ENCODE measurements around the gene RBL2.
"Not testable (repeated sequence)": the region's sequence is repeated elsewhere in the genome, so short reads cannot be mapped to it uniquely, and the experiment has no call there.

The RBL2 gene

DNA sequence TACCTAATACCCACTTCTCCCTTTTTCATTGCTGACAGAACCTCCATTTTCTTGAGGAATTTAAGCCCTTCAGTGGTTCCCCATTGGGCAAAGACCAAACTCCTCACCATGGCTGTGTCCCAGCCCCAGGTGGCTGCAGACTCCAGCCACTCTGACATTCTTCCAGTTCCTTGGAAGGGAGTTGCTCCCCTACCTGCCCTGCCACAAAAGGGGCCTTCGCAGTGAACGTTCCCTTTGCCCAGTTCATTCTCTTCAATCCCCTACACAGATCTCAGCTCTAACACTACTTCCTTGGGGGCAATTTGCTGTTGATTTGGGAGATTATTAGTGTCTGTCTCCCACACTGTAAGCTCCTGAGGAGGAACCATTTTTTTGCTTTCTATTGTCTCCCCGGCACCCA lies 72.0 kb downstream of the RBL2 start:
- no peak for DNase-seq

DNA sequence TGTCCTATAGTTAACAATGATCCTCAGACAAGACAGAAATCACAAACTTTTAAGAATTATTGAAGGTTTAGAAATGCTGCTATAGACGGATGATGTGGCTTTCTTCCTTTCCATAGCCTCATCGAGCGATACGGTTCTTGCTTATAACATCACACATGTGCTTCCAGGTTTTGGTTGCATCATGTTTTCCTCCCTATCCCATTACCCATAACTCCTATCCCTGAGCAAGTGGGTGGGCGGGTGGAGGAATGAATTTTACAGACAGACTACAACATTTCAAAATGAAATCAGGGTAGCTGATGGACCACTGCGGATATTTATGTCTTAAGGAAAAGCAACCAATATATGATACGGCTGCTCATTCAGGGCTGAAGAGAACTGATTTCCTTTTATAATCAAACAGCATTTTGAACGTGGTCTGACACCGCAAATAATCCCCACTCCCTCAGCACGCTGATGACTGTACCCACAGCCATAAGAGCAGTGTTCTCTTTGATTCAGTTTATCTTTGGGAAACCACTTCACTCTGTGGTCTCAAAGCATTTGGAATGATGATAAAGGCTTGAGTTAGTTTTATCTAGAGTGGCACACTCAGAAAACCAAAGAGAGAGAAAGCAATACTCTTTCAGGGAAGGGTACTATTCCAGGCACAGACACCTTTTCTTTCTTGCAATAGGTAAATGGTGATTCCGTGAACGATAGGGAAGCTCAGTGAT lies 73.4 kb downstream of the RBL2 start:
- DNase-seq, result no peak

DNA sequence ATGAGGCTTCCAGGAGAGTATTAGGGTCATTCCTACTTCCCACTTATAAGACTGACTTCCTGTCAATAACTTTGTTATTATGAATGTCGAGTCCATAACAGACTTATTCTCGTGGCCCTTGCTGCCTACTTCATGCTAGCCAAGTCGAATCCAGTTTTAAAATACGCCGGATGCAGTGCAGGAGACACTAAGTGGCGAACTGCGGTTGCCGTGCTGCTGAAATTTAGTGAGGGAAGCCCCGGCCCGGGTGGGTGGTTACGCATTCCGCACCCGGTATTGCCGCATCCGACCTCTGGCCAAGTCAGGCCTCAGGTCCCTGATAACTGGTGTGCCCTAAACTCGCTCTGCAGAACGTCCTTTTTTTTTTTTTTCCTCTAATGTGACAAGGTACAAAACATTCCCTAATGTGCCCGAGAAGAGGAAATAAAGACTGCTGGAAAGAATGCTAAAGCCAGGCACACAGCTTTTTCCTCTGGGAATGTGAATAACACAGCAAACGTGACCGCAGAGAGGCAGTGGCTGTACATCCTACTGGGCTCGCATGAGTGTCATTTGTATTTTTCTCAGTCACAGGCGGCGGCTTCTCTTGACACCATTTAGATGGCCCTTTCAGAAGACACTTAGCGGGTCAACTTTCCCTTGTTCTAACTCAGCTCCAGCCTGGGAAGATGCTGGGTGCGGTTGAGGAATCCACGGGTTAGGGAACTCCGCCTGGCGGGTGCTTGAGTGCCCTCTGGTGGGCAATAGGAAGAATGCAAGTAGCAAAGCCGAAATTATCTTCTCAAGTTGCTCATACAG lies 75.8 kb downstream of the RBL2 start:
- DNase-seq, result no peak

DNA sequence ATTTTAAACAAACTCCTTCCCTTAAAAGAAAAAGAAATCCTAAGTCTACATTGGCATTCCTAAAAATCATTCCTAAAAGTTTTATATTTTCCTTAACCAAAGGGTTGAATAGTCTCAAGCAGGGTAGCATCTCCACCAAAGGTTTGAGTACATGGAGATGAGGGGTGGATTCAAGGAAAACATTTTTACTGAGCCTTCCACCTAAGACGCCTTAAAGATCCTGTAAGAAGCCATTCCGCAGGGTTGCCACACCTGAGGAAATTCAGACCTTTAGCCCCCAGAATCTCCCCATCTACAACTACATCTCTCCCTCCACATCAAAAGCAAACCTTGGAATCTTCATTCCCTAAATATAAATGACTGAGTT lies 76.4 kb downstream of the RBL2 start:
- no peak for DNase-seq

DNA sequence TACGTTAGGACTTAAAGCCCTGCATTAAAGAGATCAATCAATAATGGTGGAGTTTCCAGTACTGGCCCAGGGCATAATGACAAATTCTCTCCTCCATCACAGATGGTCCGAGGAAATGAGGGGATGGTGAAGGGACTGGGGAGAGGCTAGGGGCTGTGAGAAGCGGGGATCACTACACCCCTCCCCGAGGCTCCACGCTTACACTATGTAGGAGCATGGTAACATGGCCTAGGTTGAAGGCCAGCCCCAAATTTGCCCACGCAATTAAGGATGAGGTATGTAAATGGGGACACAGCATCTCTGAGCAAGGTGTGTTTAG lies 76.8 kb downstream of the RBL2 start:
- no peak for DNase-seq

DNA sequence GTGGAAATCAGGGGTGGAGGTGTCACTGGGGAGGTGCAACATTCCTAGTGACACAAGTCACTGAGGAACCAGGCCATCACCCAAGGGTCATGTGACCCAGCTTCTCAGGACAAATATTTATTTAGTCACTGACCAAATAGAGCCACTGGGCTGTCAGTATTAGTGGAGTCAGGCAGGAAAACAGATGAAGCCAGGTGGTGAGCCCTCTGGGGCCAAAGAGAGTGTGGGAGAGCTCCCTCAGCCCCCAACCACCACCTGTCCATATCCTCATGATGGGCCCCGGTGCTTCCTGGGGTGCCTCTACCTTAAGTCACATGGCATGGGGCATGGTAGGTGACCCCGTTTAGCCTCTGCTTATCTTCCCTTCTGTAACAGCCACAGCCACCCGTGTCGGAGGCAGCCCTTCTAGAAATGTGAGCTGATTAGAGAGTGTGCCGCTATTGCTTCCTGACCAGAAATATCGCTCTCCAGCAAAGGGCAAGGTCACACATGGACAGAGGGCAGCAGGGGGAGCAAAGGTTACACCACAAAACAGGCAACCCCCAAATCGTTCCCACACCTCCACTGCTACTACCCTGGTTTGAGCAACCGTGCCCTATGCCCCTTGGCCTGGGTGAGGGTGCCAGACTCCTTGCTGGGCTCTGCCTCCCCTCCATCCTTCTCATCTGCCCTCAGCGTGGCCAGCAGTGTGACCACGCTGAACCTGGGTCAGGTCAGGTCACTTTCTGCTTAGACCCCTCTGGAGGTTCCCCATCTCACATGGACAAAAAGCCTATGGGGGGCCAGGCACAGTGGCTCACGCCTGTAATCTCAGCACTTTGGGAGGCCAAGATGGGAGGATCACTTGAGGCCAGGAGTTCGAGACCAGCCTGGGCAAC lies 77.4 kb downstream of the RBL2 start:
- no peak for DNase-seq

DNA sequence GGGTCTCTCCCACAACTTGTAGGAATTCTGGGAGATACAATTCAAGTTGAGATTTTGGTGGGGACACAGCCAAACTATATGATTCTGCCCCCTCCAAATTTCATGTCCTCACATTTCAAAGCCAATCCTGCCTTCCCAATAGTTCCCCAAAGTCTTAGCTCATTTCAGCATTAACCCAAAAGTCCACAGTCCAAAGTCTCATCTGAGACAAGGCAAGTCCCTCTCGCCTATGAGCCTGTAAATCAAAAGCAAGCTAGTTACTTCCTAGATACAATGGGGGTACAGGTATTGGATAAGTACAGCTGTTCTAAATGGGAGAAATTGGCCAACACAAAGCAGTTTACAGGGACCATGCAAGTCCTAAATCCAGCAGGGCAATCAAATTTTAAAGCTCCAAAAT lies 78.5 kb downstream of the RBL2 start:
- DNase-seq, result not testable (repeated sequence)

DNA sequence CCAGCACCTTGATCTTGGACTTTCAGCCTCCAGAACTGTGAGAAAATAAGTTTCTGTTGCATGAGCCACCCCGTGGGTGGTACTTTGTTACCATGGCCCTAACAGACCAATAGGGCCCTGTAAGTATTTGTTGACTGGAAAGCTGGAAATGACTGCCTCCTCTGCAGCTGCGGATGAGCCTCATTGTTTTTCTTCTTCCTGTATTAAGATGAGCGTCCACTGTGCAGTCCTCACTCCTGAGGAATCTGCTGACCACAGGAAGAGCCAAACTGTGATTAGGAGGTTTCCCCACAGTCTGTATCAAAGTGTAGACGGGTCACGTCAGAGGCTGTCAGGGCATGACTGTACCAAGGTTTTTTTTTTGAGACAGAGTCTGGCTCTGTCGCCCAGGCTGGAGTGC lies 81.0 kb downstream of the RBL2 start:
- no peak for DNase-seq

DNA sequence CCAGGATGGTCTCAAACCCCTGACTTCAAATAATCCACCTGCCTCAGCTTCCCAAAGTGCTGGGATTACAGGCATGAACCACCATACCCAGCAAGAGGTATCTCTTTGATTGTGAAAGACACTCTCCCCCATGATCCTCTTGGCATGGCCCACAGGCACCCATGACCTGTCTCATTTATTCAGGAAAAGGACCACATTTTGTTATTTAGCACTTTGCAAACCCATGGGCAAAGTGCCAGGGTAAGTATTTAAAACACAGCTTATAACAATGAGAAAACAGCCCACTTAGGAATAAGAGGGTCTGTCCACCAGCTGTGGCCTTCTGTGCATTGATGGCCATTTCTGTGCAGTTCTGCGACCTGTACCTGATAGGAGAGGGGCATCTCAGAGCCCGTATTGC lies 81.5 kb downstream of the RBL2 start:
- no peak for DNase-seq

DNA sequence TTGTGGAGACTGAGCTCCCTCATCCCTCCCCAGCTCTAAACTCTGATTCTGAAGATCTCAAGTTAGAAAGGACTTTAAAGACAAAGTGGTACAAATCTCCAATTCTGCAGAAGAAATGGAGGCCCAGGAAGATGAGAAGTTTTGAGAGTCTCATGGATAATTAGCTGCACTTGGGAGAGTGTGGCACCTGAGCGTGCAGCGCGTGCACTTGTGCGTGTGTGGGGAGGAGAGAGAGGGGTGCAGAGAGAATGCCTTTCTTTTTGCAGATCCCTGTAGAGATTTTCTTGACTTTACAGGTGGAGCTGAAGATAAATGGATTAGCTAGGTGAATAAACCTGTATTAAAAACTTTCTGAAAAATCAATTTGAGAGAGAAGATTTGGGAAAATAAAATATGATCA lies 83.6 kb downstream of the RBL2 start:
- no peak for DNase-seq

DNA sequence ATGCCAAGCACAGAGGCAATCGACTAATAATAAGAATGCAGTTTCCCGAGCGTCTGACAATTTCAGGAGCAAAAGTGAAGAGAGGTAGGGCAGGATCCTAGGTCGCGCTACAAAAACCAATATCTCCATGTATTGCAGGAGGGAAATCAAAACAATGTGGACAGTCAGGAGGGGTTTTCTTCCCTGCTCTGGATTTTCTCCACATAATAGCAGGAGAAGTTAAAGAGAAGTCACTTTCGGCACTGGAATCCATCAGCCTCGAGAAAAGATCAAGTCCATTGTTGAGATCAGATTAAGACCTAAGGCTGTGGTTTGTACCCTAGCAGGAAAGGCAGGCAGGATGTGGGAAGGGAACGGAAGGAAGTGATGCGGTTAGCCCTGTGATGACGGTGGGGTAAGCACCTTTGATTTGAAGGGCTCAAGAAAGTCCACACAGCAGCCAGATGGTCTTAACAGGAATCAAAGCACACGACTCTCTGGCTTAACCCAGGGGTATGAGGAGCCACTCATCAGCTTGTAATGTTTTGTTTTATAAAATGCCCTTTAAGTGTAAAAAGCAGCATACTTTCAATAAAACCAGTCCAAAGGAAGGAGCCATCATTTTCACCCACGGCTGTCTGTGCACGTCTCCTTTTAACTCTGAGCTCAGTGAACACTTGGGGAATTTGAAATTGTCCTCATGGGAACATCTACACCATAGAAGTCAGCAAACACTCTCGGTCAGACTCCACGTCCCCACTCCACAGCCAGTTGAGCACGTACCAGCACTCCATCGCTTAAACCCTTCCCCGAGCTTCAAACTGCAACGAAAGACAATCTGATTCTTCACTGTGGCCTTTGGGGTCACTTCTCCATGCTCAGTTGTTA lies 84.5 kb downstream of the RBL2 start:
- no peak for DNase-seq

DNA sequence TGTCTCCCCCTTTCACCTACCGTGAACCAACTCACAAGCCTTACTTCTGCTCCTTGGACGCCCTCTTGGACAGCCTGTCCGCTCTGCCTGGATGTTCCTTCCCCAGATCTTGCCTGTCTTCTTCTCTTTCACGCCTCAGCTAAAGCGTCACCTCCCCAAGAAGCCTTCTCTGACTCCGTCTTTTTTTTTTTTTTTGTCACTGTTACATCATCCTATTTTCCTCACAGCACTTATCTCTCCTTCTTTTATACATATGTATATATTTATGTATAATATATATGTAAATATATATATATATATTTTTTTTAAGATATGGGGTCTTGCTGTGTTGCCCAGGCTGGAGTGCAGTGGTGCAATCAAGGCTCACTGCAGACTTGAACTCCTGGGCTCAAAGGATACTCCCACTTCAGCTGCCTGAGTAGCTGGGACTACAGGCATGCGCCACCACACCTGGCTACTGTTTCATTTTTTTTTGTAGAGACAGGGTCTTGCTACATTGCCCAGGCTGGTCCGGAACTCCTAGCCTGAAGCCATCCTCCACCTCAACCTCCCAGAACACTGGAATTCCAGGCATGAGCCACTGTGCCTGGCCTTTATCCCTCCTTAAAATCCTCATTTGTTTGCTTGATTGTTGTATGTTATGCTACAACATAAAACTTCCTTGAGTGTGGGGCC lies 85.3 kb downstream of the RBL2 start:
- DNase-seq, result no peak

DNA sequence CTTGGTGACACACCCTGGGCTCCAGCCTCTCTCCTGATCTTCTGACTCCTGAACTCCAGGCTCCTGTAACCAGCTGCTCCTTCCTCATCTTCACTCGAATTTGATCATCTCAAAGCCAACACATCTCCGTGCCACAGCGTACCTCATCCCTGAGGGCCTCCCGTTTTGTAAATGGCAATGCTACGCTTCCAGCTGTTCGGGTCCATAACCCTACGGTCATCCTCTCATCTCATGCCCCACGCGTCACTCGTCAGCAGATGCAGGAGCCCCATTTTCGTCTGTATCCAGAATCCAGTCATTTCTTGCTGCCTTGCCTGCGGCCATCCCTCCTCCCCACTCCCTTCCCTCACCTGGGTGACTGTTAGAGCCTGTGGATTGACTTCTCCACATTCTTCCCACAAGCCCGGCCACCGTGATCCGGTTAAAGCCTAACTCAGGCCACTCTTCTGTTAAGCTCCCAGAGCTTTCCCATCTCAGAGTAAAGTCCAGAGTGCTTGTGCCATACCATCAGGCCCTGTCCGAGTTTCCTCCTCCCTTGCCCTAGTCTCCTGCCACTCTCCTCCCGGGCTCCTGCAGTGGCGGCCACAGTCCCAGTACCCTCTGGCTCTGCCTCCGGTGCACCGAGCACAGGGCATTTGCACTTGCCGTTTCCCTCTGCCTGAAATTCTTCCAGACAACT lies 89.0 kb downstream of the RBL2 start:
- DNase-seq, result no peak

DNA sequence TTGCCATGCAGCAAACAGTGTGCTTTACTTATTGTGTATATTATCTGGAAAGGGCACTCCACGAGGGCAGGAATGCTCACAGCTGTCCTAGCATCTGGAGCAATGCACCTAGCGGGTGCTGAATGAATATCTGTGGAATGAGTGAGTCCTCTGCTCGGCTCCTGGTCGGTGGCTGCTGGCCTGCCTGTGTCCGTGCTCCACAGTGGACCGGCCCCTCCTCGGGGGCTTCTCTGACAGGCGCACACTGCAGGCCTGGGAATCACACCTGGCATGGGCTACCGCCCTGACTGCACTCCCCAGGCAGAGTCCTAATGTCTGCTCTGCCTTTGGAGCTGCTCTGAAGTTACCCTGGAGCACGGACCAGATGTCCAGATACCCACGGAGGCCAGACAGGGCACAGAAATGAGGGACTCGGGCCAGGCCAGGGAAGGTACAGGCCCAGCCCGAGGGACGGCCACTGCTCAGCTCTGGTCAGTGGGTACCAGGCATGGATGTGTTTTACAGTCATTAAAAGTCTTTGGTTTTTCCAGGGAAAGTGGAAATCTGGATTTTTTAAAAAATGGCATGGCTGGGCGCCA lies 89.8 kb downstream of the RBL2 start:
- no peak for DNase-seq

DNA sequence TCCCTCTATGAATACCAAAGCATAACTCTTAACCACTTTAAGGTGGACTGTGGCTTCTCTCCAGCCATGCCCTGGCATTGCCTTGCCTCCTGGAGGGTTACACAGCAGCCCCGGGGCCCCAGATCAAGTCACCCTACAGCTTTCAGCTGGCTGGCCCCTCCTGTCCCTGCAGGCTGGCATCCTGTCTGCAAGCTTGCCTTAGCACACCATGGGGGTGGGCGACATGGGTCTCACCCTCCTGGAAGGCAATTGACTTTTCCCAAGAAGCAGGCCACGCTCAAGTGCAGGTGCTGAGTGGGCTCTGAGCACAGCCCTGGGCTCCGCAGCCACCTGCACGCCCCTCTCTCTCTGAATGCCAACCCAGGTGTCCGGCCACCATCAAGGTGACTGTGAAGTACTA lies 94.5 kb downstream of the RBL2 start:
- no peak for DNase-seq

DNA sequence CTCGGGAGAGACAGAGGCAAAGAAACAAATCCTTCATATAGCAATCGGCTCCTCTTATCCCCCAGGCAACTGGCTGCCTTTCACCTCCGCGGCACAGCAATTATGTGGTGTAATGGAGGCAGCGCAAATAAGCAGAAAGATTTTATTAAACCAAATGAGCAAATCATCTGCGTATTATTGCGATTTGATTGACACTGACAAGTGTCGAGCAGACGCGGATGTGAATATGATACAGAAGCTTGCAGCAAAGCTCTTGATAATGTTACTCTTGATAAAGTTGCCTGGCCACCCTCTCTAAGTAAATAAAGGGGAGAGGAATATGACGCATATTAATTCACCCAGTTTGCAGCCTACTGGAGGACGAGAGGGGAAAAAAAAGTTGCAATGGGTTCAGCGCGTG lies 95.2 kb downstream of the RBL2 start:
- DNase-seq, result no peak

DNA sequence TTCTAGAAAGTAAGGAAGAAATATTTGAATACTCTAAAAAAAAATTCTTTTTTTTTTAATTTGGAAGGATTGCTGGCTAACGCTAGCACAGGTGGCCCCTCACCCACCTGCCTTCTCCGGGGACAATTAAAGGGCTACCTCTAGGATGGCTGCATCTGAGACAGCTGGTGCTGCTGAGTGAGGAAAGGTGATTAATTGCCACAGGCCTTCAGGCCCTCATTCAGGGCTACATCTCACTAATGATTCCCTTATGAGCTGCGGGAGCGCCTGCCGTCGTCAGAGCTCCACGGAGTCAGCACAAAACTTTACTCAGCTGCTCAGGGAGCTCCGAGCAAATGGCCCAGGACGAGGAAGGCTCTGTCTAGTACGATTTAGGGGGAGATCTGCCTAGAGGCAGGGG lies 95.8 kb downstream of the RBL2 start:
- no peak for DNase-seq

DNA sequence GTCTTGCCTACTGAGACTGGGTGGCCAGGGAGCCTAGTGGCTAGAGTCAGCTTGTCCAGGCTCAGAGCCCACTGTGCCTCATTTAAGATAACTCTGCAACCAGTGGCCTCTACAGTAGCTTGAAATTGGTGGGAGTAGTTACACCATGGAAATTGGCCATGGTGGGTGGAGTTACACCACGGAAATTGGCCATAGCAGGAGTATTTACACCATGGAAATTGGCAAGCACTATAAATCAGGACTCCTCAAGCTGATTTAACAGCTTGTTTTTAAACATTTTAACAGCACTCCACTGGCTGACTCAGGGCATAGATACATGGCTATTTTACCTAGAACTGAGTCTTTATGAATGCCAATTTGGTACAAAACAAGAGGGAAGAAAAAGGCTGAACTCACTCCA lies 96.5 kb downstream of the RBL2 start:
- no peak for DNase-seq

DNA sequence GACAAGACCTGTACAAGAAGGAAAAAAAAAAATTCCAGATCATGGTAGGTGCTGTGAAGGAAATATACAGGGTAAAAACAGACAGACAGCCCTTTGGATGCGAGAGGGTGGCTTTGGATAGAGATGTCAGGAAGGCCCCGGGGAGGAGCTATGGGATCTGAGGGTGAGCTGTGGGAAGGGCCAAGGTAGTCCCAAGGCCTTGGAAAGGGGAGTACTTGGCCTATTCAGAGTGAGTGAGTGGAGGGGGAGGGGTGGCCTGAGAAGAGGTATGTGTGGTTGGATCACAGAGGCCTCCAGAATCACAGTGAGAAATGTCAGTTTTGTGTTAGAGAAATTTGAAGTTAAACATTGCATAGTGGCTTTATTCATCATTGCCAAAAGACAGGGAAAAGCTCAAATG lies 99.9 kb downstream of the RBL2 start:
- no peak for DNase-seq

DNA sequence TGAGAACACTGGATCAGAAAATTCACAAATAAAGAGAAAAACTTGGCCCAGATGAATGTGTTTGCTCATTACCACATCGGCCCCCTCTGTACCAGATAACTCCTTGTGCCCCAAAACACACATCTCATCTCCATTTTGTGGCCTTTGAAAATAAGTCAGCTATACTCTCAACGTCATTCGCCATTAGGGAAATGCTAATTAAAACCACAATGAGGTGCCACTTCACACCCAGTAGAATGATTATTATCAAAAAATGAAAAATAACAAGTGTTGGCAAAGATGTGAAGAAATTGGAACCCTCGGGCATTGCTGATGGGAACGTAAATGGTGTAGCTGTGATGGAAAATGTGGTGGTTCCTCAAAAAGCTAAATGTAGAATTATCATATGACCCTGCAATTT lies 103.4 kb downstream of the RBL2 start:
- DNase-seq, result no peak

DNA sequence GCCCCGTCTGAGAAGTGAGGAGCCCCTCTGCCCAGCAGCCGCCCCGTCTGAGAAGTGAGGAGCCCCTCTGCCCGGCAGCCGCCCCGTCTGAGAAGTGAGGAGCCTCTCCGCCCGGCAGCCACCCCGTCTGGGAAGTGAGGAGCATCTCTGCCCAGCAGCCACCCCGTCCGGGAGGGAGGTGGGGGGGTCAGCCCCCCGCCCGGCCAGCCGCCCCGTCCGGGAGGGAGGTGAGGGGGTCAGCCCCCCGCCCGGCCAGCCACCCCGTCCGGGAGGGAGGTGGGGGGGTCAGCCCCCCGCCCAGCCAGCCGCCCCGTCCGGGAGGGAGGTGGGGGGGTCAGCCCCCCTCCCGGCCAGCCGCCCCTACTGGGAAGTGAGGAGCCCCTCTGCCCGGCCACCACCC lies 105.1 kb downstream of the RBL2 start:
- DNase-seq, result not testable (repeated sequence)
